MCF 10A (cell line): ENCODE measurements around the gene PARP8. TPM values are rescaled to one million over a fixed set of nuclear protein-coding genes. Genes with fewer than 3 reads are reported as not detected.
A peak's percentile ranks its signal among the peaks of the same experiment; 100 is the strongest.
"Not testable (repeated sequence)": the region's sequence is repeated elsewhere in the genome, so short reads cannot be mapped to it uniquely, and the experiment has no call there.

Source experiments
- BruUV-seq: library from RNA; stranded (reverse); fragments of 400-500 nt; replicated peaks from 2 replicates; lab custom pipeline; 2021; lab: Mats Ljungman, UMichigan
- CTCF ChIA-PET: fragments of 300-600 bp; sonication (Branson Sonifier 250); formaldehyde crosslinking; extraction: SDS; loops from one replicate; lab custom pipeline; 2021; ENCODE audit warnings: antibody characterized with exemption, inconsistent platforms; lab: Yijun Ruan, JAX
- POLR2A ChIA-PET: fragments of 300-600, 350-650 bp; sonication (Branson Sonifier 250); formaldehyde crosslinking; extraction: SDS; loops from one replicate; lab custom pipeline; 2020; ENCODE audit warnings: antibody characterized with exemption, inconsistent platforms; lab: Yijun Ruan, JAX
- DNase-seq: peaks from one replicate; pipeline ENCODE4 v3.0.0-alpha.2; 2018; ENCODE audit not compliant: unreplicated experiment
- H3K27ac Mint-ChIP-seq: one replicate; pipeline ENCODE4 v1.8.0; 2022; ENCODE audit warnings: mild to moderate bottlenecking, low read depth, mixed read lengths; ENCODE audit not compliant: unreplicated experiment
- H3K27me3 Mint-ChIP-seq: one replicate; pipeline ENCODE4 v1.8.0; 2022; ENCODE audit warnings: mixed read lengths; ENCODE audit not compliant: insufficient read depth, unreplicated experiment
- H3K36me3 Mint-ChIP-seq: one replicate; pipeline ENCODE4 v1.8.0; 2022; ENCODE audit warnings: mild to moderate bottlenecking, moderate library complexity, mixed read lengths; ENCODE audit not compliant: insufficient read depth, unreplicated experiment
- H3K4me1 Mint-ChIP-seq: one replicate; pipeline ENCODE4 v1.8.0; 2022; ENCODE audit warnings: mixed read lengths; ENCODE audit not compliant: insufficient read depth, unreplicated experiment
- H3K4me3 Mint-ChIP-seq: one replicate; pipeline ENCODE4 v1.8.0; 2022; ENCODE audit warnings: mild to moderate bottlenecking, moderate library complexity, mixed read lengths; ENCODE audit not compliant: unreplicated experiment
- H3K9me3 Mint-ChIP-seq: one replicate; pipeline ENCODE4 v1.8.0; 2022; ENCODE audit warnings: mixed read lengths; ENCODE audit not compliant: unreplicated experiment
- intact Hi-C: fragments of 100-400 bp; cut with micrococcal nuclease; formaldehyde crosslinking; loops from 2 replicates; pipeline ENCODE4 v1.14.1; 2022
- total RNA-seq: library from RNA; stranded (reverse); gene quantifications from 2 replicates; pipeline ENCODE4 v1.2.3, GENCODE V29; 2022
- TF ChIP-seq, protein P1 (sequence below): fragments of 200-600 bp; IDR thresholded peaks from one replicate; pipeline ENCODE4 v1.8.0; 2022; ENCODE audit warnings: antibody characterized with exemption, mild to moderate bottlenecking; ENCODE audit not compliant: unreplicated experiment

Gene PARP8
- total RNA-seq, 1 experiment from 2014 or later: 31.2 TPM

GRCh38 chr5:50687548-50687947 is 21.1 kb downstream of the PARP8 start:
- intact Hi-C loops: no loop called here
- H3K4me1 Mint-ChIP-seq: peaks cover 5% of the 10 kb centered on the region
- H3K4me3 Mint-ChIP-seq: no peak overlapping the region
- ChIA-PET CTCF (no interaction called here), POLR2A (no interaction called here)
- no peaks in the 10 kb centered on the region for H3K9me3 Mint-ChIP-seq
- BruUV-seq: no TSS peak
- no peaks in the 10 kb centered on the region for H3K27me3 Mint-ChIP-seq
- DNase-seq: no peak
- H3K27ac Mint-ChIP-seq: no peak overlapping the region
- TF ChIP-seq, protein P1, sequence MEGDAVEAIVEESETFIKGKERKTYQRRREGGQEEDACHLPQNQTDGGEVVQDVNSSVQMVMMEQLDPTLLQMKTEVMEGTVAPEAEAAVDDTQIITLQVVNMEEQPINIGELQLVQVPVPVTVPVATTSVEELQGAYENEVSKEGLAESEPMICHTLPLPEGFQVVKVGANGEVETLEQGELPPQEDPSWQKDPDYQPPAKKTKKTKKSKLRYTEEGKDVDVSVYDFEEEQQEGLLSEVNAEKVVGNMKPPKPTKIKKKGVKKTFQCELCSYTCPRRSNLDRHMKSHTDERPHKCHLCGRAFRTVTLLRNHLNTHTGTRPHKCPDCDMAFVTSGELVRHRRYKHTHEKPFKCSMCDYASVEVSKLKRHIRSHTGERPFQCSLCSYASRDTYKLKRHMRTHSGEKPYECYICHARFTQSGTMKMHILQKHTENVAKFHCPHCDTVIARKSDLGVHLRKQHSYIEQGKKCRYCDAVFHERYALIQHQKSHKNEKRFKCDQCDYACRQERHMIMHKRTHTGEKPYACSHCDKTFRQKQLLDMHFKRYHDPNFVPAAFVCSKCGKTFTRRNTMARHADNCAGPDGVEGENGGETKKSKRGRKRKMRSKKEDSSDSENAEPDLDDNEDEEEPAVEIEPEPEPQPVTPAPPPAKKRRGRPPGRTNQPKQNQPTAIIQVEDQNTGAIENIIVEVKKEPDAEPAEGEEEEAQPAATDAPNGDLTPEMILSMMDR: no peak
- H3K36me3 Mint-ChIP-seq: no peaks in the 10 kb centered on the region

DNA sequence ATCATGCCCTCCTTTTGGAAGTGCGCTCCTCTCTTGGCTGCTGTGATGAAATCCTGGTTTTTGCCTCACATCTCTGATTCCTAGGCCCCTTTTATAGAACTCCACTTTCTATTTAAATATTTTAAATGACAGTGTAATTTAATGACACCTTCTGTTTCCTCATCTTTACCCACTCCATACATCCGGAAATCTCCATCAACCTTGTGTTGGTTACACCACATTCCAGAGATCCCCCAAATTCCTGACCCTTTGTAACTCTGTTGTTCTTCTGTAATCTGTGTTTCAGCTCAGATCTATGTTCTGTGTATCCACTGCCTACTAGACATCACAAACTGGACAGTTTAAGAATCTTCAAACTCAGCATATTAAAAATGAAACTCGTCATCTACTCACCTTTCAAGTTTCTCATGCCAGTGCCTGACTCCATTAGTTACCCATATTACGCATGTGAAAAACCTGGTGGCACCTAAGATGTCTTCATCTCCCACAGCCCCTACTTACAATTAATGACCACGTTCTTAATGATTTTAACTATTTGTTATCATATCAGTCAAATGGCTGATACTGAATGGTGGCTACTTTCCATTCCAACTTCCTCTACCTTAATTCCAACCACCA is 25.1 kb downstream of the PARP8 start:
- POLR2A ChIA-PET: no interaction called here
- no peaks in the 10 kb centered on the region for H3K36me3 Mint-ChIP-seq
- no TSS peak for BruUV-seq

DNA sequence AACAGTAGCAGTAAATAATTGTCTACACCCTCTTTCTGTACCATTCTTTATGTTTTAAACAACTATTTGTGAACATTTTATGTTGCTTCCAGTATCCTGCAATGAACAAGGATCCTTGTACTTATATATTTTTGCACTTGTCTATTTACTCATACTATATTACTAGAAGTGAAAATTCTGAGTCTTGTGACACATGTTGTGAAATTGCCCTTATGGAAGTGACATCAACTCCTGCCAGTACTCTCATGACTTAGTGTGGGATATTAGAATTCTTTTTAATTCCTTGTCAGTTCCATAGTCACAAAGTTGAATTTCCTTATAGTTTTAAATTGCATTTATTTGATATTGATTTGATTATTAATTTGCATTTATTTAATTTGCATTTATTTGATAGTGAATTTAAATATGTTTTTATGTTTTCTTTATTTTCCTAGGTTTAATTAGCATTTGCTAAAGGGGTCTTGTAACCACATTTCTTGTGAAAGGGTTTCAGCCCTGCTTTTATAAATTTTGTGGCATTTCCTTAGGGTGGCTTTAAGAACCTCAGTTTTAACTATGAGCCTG is 27.7 kb downstream of the PARP8 start:
- H3K27ac Mint-ChIP-seq: no peak overlapping the region
- H3K9me3 Mint-ChIP-seq: no peaks in the 10 kb centered on the region
- H3K27me3 Mint-ChIP-seq: no peaks in the 10 kb centered on the region
- ChIA-PET CTCF (no interaction called here), POLR2A (interaction anchor here (0.6 to 1.3 kb wide), 2 partner anchors 11 to 21 kb away, joined by 3 read pairs; no protein-coding TSS in a partner anchor)
- intact Hi-C loops: no loop called here
- peaks cover 6% of the 10 kb centered on the region for H3K4me1 Mint-ChIP-seq
- no peak overlapping the region for H3K4me3 Mint-ChIP-seq
- TF ChIP-seq, protein P1: no peak
- BruUV-seq: no TSS peak
- peaks cover under 1% of the 10 kb centered on the region for H3K36me3 Mint-ChIP-seq
- DNase-seq: peak; percentile 18

More for the DNA sequence above, 25.1 kb downstream of the PARP8 start:
- H3K4me1 Mint-ChIP-seq: peaks cover 3% of the 10 kb centered on the region
- TF ChIP-seq, protein P1: no peak
- intact Hi-C loops: no loop called here
- no peaks in the 10 kb centered on the region for H3K9me3 Mint-ChIP-seq
- H3K27ac Mint-ChIP-seq: no peak overlapping the region
- no peaks in the 10 kb centered on the region for H3K27me3 Mint-ChIP-seq
- CTCF ChIA-PET: no interaction called here
- no peak overlapping the region for H3K4me3 Mint-ChIP-seq
- no peak for DNase-seq

DNA sequence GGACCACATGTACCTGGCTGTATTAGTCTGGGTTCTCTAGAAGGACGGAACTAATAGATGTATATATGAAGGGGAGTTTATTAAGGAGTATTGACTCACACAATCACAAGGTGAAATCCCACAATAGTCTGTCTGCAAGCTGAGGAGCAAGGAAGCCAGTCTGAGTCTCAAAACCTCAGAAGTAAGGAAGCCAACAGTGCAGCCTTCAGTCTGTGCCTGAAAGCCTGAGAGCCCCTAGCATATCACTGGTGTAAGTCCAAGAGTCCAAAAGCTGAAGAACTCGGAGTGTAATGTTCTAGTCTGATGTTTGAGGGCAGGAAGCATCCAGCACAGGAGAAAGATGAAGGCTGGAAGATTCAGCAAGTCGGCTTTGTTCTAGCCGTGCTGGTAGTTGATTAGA is 28.2 kb downstream of the PARP8 start:
- H3K36me3 Mint-ChIP-seq, H3K9me3 Mint-ChIP-seq, H3K4me3 Mint-ChIP-seq, intact Hi-C loops, H3K27me3 Mint-ChIP-seq, BruUV-seq, CTCF ChIA-PET, H3K4me1 Mint-ChIP-seq, DNase-seq, H3K27ac Mint-ChIP-seq: not testable (repeated sequence)
- POLR2A ChIA-PET: interaction anchor here (0.6 kb wide), 1 partner anchor 22 kb away, joined by 3 read pairs; no protein-coding TSS in a partner anchor
